GM12875 (cell line): ENCODE data around the gene NDC80.

ENCODE experiments used
- H3K4me3 ChIP-seq: one replicate; pipeline ENCODE4 v1.5.1; 2011; ENCODE audit warnings: low read depth, low read length, control low read depth
- TF ChIP-seq, protein P1 (sequence below): IDR thresholded peaks from 2 replicates; pipeline ENCODE4 v1.5.1; 2011; ENCODE audit warnings: low read depth, mild to moderate bottlenecking, control low read depth, inconsistent platforms, low read length, moderate library complexity, borderline replicate concordance; ENCODE audit not compliant: insufficient read depth

The NDC80 gene

GRCh38 chr18:2534906-2535305 is 36.5 kb upstream of the NDC80 start:
- TF ChIP-seq, protein P1, sequence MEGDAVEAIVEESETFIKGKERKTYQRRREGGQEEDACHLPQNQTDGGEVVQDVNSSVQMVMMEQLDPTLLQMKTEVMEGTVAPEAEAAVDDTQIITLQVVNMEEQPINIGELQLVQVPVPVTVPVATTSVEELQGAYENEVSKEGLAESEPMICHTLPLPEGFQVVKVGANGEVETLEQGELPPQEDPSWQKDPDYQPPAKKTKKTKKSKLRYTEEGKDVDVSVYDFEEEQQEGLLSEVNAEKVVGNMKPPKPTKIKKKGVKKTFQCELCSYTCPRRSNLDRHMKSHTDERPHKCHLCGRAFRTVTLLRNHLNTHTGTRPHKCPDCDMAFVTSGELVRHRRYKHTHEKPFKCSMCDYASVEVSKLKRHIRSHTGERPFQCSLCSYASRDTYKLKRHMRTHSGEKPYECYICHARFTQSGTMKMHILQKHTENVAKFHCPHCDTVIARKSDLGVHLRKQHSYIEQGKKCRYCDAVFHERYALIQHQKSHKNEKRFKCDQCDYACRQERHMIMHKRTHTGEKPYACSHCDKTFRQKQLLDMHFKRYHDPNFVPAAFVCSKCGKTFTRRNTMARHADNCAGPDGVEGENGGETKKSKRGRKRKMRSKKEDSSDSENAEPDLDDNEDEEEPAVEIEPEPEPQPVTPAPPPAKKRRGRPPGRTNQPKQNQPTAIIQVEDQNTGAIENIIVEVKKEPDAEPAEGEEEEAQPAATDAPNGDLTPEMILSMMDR: no peak
- no peak overlapping the region for H3K4me3 ChIP-seq

- H3K4me3 ChIP-seq: no peak overlapping the region
- TF ChIP-seq, protein P1: no peak
These were observed 35.9 kb upstream of the NDC80 start for GRCh38 chr18:2535419-2535910.

- TF ChIP-seq, protein P1: no peak
- H3K4me3 ChIP-seq: no peak overlapping the region
These were observed 35.3 kb upstream of the NDC80 start for GRCh38 chr18:2536063-2536462.

DNA sequence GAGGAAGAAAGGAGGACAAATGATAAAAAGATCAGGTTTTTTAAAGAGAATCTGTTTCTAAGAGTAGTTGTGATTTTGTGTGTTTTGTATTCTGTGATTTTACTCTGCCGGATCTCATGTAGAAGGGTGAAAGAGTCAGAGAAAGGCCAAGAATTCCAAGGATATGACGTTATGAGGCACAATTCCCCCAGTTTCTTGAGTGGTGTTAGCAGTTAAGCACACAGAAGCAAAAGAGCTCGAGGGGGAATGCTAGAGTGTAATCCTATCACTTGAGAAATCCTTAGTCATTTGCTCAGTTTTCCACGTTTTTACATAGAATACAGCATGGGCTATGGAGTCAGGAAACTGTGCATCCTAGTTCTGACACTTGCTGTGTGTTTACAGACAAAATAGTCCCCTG is 34.9 kb upstream of the NDC80 start:
- H3K4me3 ChIP-seq: no peak overlapping the region
- TF ChIP-seq, protein P1: no peak

- TF ChIP-seq, protein P1: no peak
- no peak overlapping the region for H3K4me3 ChIP-seq
These were observed 34.1 kb upstream of the NDC80 start for GRCh38 chr18:2537296-2537695.

DNA sequence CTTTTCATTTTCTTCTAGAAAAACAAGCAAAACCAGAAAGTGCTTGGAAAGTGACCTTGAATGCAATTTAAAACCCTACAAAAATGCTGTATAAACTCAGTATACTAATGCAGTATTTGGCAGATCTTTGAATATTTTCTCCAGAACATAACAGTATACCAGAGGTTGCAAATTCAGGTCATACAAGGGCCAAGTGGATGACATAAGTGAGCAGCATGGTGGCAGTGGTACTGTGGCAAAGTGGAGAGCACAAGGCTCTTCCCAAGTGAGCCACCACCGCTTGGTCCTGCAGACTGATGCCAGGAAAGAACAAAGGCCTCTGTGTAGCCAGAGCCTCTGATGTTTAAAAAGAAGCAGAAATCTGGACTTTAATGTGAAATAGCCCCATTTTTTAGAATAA is 33.1 kb upstream of the NDC80 start:
- H3K4me3 ChIP-seq: no peak overlapping the region
- TF ChIP-seq, protein P1: no peak

DNA sequence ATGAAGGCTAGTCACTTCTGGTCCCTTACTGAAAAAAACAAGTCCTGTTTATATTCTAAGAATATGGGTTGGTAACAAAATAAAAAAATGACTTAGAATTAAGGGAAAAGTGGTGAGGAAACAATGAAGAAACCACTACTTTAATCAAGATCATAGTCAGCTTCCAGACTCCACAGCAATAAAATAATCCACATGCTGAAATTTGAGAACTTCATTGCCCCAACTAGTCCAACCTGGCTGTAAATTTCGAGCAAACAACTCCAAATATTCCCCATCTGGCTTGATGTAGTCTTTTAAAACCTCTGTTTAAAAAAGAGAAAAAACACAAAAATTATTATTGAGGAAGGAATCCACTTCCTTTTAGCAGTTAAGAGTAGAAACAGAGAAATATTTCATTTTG is 32.5 kb upstream of the NDC80 start:
- H3K4me3 ChIP-seq: no peak overlapping the region
- TF ChIP-seq, protein P1: no peak
